AG09309 (cell line): ENCODE results near the gene SORBS2.
"Not testable (repeated sequence)": the region's sequence is repeated elsewhere in the genome, so short reads cannot be mapped to it uniquely, and the experiment has no call there.

ENCODE experiments used
- DNase-seq: peaks from one replicate; pipeline ENCODE4 v3.0.0-alpha.2; 2010; ENCODE audit warnings: low read depth
- H3K4me3 ChIP-seq: 2 replicates; pipeline ENCODE4 v1.5.1; 2011; ENCODE audit warnings: mild to moderate bottlenecking, low read depth, low read length, moderate library complexity; ENCODE audit not compliant: control insufficient read depth
- TF ChIP-seq, protein P1 (sequence below): IDR thresholded peaks from 2 replicates; pipeline ENCODE4 v1.5.1; 2011; ENCODE audit warnings: mild to moderate bottlenecking, low read depth, low read length, inconsistent platforms; ENCODE audit not compliant: insufficient read depth, control insufficient read depth; ENCODE audit errors: missing control alignments

Gene SORBS2

DNA sequence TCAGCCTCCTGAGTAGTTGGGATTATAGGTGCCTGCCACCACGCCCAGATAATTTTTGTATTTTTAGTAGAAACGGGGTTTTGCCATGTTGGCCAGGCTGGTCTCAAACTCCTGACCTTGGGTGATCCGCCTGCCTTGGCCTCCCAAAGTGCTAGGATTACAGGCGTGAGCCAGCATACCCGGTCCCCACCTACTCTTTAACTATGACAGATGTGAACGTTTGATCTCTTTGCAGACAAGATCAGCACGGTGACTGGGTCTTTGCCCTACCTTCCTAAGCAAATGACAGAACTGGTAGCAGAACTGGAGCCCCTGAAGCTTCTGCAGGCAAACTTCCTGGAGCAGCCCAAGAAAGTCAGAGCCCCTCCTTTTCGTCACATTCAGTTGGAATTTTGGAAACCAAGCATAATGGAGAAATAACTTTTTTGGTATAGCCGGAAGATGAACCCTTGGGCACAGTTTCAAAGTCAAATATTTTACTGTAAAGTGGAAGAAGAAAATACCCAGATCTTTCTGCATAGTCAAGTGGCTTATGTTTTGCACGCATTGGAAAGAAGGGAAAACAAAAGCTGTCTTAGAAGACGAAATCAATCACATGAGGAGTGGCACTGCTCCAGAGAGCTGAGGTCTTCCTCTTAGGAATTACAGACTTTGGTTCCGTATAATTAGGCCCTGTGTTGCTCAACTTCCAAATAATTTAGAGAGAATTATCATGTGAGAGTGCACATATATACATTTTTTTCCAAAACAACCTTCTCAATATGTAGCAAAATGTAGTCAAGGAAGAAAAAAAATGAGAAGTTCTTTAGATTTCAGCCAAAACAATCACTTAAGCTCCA, 90.6 kb downstream of the SORBS2 start:
- DNase-seq, result no peak
- no peak overlapping the region for H3K4me3 ChIP-seq
- TF ChIP-seq, protein P1, sequence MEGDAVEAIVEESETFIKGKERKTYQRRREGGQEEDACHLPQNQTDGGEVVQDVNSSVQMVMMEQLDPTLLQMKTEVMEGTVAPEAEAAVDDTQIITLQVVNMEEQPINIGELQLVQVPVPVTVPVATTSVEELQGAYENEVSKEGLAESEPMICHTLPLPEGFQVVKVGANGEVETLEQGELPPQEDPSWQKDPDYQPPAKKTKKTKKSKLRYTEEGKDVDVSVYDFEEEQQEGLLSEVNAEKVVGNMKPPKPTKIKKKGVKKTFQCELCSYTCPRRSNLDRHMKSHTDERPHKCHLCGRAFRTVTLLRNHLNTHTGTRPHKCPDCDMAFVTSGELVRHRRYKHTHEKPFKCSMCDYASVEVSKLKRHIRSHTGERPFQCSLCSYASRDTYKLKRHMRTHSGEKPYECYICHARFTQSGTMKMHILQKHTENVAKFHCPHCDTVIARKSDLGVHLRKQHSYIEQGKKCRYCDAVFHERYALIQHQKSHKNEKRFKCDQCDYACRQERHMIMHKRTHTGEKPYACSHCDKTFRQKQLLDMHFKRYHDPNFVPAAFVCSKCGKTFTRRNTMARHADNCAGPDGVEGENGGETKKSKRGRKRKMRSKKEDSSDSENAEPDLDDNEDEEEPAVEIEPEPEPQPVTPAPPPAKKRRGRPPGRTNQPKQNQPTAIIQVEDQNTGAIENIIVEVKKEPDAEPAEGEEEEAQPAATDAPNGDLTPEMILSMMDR, result no peak

DNA sequence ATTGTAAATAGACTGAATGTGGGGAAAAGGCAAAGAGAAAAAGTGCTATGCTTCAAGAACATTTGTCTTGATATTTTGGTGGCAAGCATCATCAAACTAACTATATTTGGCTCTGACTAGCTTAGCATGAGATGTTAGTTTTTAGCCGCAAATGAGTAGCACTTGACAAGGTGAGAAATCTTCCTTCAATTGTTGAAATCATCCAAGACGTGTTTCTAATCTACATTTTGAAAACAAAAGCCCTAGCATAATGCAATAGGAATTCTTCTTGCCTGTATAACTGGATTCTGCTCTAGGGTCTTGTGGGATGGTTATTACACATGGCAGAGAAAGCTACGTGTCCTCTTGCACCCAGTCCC, 92.5 kb downstream of the SORBS2 start:
- DNase-seq, result no peak
- TF ChIP-seq, protein P1, result no peak
- no peak overlapping the region for H3K4me3 ChIP-seq

DNA sequence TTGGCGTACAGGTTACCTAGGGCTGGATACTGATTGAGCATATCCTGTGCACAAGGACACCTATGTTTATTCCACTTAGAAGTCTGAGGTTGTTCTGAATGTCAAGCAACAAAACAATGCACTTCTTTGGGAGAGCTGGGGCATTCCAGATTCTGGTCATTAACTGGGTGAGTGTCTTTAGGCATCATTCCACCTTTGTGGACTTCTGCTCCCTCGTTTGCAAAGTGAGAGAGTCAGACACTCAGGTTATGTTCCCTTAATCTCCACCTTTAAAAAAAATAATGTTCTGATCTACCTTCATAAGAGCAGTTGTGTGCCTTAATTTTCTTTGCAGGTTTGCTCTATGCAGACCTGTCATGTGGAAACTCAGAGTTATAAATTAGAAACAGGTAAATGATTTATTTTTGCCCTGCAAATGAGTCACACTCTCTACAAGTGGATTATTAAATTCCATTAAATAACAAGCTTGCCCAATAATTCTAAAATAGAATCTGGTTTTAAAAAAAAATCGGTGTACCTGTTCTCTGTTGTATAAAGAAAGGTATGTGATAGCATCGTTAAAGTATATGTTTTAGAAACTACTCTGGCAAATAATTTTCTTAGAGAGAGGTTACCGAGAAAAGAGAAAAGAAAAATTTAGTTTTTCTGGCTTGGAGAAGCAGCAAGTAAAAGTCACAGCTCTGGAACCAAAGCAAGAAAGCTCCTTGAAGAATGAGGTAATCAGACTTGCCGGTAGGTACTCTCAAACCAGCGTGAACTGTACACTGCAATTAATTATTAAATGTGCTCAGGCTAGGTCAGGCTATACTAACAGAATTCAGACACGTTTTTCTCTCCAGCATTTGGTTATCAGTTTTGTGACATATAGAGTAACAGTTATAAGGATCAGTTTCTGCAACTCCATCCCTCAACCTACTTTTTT, 93.2 kb downstream of the SORBS2 start:
- no peak overlapping the region for H3K4me3 ChIP-seq
- TF ChIP-seq, protein P1, result no peak
- DNase-seq, result no peak

DNA sequence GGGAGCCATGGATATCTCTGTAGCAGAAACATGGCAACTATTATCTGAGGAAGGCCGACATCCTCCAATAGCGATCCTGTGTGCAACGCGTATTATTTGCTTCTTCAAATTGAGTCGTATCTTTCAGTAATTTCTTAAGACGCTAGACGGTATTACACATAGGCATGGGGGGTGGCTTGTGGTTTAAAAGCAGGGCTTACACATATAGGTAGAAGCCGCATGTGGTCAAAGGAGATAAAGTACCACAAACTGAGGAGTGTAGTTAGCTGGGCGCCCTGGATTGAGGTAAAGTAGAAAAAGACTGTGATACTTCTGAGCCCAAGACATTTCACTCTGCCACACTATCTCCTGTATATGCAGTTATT, 94.6 kb downstream of the SORBS2 start:
- no peak overlapping the region for H3K4me3 ChIP-seq
- TF ChIP-seq, protein P1, result no peak
- no peak for DNase-seq

DNA sequence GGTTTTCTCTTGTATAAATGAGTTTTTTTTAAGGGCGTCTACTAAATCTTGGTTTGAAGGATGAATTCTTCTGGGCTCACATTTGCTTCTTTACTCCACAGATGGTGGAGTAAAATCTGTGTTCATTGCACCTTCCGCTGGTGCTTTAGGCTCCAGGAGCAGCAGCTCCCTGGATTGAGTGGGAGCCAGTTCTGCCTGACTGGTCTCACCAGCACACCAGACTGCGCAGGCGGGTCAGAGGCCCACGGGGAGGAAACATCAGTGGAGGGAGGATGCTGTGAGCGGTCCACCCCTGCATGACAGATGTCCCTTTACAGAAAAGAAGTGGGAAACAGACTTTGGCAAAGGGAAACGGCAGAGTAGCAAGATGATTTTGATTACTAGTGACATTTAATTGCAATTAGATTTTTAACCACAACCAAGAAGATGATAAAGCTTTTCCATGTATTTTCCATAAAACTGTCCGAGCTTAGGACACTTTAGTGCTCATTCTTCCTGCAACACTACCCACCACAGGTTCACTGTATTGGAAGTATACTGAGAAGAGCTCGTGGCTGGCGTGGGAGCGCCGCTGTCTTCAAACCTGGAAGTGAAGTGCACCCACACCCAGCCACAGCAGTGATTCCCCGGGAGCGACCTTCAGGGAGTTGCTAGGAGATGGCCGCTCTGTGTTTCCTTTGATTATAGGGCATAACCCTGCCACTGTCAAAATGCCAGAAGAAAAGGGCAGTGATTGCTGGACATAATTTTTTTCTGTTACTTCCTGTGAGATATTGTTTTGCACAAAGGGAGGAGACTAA, 95.2 kb downstream of the SORBS2 start:
- no peak for DNase-seq
- no peak overlapping the region for H3K4me3 ChIP-seq
- TF ChIP-seq, protein P1, result no peak

DNA sequence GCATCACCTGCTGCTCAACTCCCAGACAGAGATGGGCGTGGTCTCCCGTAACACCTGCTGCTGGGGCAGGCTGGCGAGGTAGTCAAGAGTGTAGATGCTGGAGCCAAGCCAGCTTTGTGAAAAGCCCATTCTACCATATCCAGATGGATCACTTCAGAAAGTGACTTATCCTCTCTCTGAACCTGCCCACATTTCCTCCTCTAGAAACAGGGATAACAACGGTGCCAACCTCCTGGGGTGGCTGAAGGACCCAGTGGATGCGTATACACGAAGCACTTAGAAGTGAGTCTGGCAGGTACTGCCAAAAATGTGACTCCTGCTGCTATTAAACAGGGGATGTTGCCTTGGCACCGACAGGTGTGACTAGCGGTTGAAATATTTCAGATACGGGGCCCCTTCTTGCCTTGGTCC, 95.8 kb downstream of the SORBS2 start:
- TF ChIP-seq, protein P1, result no peak
- no peak overlapping the region for H3K4me3 ChIP-seq
- no peak for DNase-seq

DNA sequence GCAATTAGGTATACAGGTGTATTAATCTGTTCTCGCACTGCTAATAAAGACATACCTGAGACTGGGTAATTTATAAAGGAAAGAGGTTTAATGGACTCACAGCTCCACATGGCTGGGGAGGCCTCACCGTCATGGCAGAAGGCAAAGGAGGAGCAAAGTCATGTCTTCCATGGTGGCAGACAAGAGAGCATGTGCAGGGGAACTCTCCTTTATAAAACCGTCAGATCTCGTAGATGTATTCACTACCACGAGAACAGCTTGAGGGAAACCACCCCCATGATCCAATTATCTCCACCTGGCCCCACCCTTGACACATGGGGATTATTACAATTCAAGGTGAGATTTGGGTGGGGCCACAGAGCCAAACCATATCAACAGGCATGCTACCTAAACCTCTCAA, 97.5 kb downstream of the SORBS2 start:
- DNase-seq, result not testable (repeated sequence)

More for the DNA sequence above, 97.5 kb downstream of the SORBS2 start:
- not testable (repeated sequence) for H3K4me3 ChIP-seq
